ENCODE data around the gene SEZ6. TPM values are rescaled to one million over a fixed set of nuclear protein-coding genes. Genes with fewer than 3 reads are reported as not detected.

The SEZ6 gene
- total and polyA plus RNA-seq, 7 donors, result 0.36 to 0.99 (median 0.54) TPM; not detected in 3

GRCh38 chr17:28929787-28930186, 76.0 kb downstream of the SEZ6 start:
- no peak overlapping the region for H3K4me3 ChIP-seq
- WGBS, 2 donors, result 98% methylated on average over 2 of the region's 2 CpGs
- no peak overlapping the region for H3K27ac ChIP-seq
- peaks cover 0 to 35% (median 19%) of the 10 kb centered on the region in 4 donors for H3K4me1 ChIP-seq
- H3K9me3 ChIP-seq, result no peaks in the 10 kb centered on the region
- TF ChIP-seq POLR2A (IDR thresholded peaks at IDR 0.05), result no peak
- DNase-seq, result no peak
- no peaks in the 10 kb centered on the region for H3K27me3 ChIP-seq
- intact Hi-C loops (cut with DNase I), result no loop called here
- H3K36me3 ChIP-seq, result peaks cover 0 to 19% (median 0%) of the 10 kb centered on the region in 4 donors

DNA sequence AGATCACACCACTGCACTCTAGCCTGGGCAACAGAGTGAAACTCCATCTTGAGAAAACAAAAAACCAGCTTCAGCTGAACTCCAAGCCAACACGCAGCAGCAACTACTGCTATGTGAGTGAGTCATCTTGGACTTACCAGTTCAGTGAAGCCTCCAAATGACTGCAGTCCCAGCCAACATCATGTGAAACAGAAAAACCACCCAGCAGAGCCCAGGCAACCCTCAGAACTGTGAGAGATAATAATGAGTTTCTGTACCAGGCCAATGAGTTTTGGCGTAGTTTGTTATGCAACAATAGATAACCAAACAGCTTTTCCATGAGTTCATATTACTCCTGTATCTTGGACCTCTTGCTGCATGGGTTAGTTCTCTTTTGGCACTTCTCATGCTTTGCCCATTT, 77.8 kb downstream of the SEZ6 start:
- Histone ChIP-seq H3K27ac (no peak overlapping the region), H3K4me3 (no peak overlapping the region), H3K9me3 (no peaks in the 10 kb centered on the region), H3K27me3 (no peaks in the 10 kb centered on the region), H3K36me3 (peaks cover 2 to 37% (median 5%) of the 10 kb centered on the region in 4 donors), H3K4me1 (peaks cover 0 to 25% (median 17%) of the 10 kb centered on the region in 4 donors)
- 90 to 94% methylated on average over 2 of the region's 2 CpGs for WGBS, 2 donors
- no peak for DNase-seq
- no peak for TF ChIP-seq CTCF (IDR thresholded peaks at IDR 0.05)
- TF ChIP-seq POLR2A (IDR thresholded peaks at IDR 0.05), result no peak
- no peak for TF ChIP-seq EP300 (IDR thresholded peaks at IDR 0.05)
- no peak for TF ChIP-seq POLR2AphosphoS5 (IDR thresholded peaks at IDR 0.05)
- intact Hi-C loops (cut with DNase I), result no loop called here

GRCh38 chr17:28926786-28927185, 79.0 kb downstream of the SEZ6 start:
- no peaks in the 10 kb centered on the region for H3K9me3 ChIP-seq
- peaks cover 0 to 19% (median 16%) of the 10 kb centered on the region in 4 donors for H3K4me1 ChIP-seq
- no peak for TF ChIP-seq POLR2A (IDR thresholded peaks at IDR 0.05)
- TF ChIP-seq POLR2AphosphoS5 (IDR thresholded peaks at IDR 0.05), result no peak
- 94 to 95% methylated on average over 4 of the region's 4 CpGs for whole genome bisulfite sequencing, 2 donors
- peaks cover 5 to 49% (median 7%) of the 10 kb centered on the region in 4 donors for H3K36me3 ChIP-seq
- H3K4me3 ChIP-seq, result no peak overlapping the region
- intact Hi-C loops (cut with DNase I), result no loop called here
- H3K27me3 ChIP-seq, result no peaks in the 10 kb centered on the region
- no peak for DNase-seq
- peak overlapping the region in 3 of 4 donors; percentile 27 to 38 (median 28) for H3K27ac ChIP-seq

GRCh38 chr17:28926366-28926765, 79.5 kb downstream of the SEZ6 start:
- intact Hi-C loops (cut with DNase I), result no loop called here
- 71 to 87% methylated on average over 2 of the region's 2 CpGs for WGBS, 2 donors
- peaks cover 8 to 54% (median 9%) of the 10 kb centered on the region in 4 donors for H3K36me3 ChIP-seq

DNA sequence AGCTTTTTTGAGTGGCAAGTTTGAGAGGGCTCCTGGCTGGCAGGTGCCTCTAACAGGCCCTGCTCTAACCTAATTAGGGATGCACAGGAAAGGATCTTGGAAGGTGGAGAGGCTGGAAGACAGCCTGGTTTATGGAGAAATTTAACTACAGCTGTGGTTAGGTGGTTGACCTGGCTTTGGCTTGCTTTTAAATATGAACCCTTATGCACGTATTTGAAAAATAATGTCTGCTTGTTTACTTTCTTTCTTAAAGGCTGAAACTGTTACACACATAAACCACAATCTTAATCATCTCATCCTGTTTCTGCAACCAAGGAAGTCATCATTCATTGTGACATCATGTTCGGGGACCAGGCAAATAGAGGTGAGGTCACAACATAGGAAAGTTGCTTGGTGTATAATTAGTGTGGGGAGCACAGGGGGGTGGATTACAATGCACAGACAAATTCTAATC, 79.9 kb downstream of the SEZ6 start:
- no peak for DNase-seq
- Histone ChIP-seq H3K27ac (peak overlapping the region in 3 of 4 donors; percentile 15 to 38 (median 30)), H3K4me1 (peaks cover 0 to 19% (median 16%) of the 10 kb centered on the region in 4 donors), H3K4me3 (no peak overlapping the region), H3K27me3 (no peaks in the 10 kb centered on the region), H3K36me3 (peaks cover 12 to 58% (median 13%) of the 10 kb centered on the region in 4 donors), H3K9me3 (no peaks in the 10 kb centered on the region)
- WGBS, 2 donors, result 26 to 52% methylated on average over 2 of the region's 2 CpGs
- intact Hi-C loops (cut with DNase I), result no loop called here
- TF ChIP-seq POLR2AphosphoS5 (IDR thresholded peaks at IDR 0.05) (peak in 1 of 4 donors; percentile 14), CTCF (IDR thresholded peaks at IDR 0.05) (no peak)

More at GRCh38 chr17:28926366-28926765, 79.5 kb downstream of the SEZ6 start:
- DNase-seq, result no peak
- no peaks in the 10 kb centered on the region for H3K27me3 ChIP-seq
- peaks cover 0 to 19% (median 16%) of the 10 kb centered on the region in 4 donors for H3K4me1 ChIP-seq
- no peak for TF ChIP-seq POLR2A (IDR thresholded peaks at IDR 0.05)
- no peak for TF ChIP-seq EP300 (IDR thresholded peaks at IDR 0.05)
- TF ChIP-seq POLR2AphosphoS5 (IDR thresholded peaks at IDR 0.05), result no peak
- no peak for TF ChIP-seq CTCF (IDR thresholded peaks at IDR 0.05)
- no peaks in the 10 kb centered on the region for H3K9me3 ChIP-seq
- no peak overlapping the region for H3K4me3 ChIP-seq
- peak overlapping the region in 3 of 4 donors; percentile 27 to 38 (median 28) for H3K27ac ChIP-seq

DNA sequence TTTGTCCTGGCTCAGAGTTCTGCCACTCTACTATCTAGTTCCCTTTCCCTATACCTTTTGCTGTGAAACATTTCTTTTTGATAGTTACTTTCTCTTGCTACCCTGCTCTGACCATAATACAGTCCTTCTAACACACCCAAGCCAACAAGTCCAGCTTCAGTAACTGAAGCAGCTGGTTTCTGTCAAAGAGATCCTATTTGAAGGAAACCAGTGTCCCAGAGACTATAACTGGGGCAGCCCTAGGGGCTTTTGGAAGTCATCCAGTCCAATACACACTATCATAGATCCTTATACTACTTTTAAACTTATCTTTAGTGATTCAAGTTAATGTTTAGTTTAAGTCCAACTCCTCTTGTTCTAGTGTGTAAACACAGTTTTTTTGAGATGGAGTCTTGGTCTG, 85.6 kb downstream of the SEZ6 start:
- H3K27ac ChIP-seq, result no peak overlapping the region
- DNase-seq, result no peak
- intact Hi-C loops (cut with DNase I), result no loop called here
- H3K4me1 ChIP-seq, result no peaks in the 10 kb centered on the region
- no peak overlapping the region for H3K4me3 ChIP-seq
- TF ChIP-seq CTCF (IDR thresholded peaks at IDR 0.05) (no peak), POLR2A (IDR thresholded peaks at IDR 0.05) (no peak), EP300 (IDR thresholded peaks at IDR 0.05) (no peak), POLR2AphosphoS5 (IDR thresholded peaks at IDR 0.05) (no peak)
- H3K27me3 ChIP-seq, result no peaks in the 10 kb centered on the region
- no peaks in the 10 kb centered on the region for H3K9me3 ChIP-seq
- peaks cover 48 to 100% (median 59%) of the 10 kb centered on the region in 4 donors for H3K36me3 ChIP-seq
